Measurements from ENCODE around the gene SCNN1B.

DNA sequence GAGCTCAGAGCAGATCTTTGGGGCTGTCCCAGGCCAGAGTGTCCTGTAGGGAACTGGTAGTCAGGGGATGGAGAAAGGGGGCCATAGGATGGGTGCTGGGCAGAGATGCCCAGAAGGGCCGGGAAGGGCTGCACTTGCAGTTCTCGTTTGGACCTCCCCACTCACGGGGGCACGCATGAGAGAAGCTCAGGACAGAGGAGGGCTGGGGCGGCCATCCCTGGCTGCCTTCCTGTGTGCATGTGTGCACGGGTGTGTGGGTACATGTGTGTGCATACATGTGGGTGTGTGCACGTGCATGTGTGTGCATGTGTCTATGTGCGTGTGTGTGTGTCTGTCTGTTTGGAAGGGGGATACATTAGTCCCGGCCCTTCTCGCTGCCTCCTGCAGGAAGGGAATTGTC is 77.6 kb downstream of the SCNN1B start:
- no peak for TF ChIP-seq POLR2A (IDR thresholded peaks at IDR 0.05)
- TF ChIP-seq, protein P1, sequence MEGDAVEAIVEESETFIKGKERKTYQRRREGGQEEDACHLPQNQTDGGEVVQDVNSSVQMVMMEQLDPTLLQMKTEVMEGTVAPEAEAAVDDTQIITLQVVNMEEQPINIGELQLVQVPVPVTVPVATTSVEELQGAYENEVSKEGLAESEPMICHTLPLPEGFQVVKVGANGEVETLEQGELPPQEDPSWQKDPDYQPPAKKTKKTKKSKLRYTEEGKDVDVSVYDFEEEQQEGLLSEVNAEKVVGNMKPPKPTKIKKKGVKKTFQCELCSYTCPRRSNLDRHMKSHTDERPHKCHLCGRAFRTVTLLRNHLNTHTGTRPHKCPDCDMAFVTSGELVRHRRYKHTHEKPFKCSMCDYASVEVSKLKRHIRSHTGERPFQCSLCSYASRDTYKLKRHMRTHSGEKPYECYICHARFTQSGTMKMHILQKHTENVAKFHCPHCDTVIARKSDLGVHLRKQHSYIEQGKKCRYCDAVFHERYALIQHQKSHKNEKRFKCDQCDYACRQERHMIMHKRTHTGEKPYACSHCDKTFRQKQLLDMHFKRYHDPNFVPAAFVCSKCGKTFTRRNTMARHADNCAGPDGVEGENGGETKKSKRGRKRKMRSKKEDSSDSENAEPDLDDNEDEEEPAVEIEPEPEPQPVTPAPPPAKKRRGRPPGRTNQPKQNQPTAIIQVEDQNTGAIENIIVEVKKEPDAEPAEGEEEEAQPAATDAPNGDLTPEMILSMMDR (IDR thresholded peaks at IDR 0.05) = no peak

Data from breast epithelium (tissue), 3 donors.